ENCODE data around the gene LIPM.

DNA sequence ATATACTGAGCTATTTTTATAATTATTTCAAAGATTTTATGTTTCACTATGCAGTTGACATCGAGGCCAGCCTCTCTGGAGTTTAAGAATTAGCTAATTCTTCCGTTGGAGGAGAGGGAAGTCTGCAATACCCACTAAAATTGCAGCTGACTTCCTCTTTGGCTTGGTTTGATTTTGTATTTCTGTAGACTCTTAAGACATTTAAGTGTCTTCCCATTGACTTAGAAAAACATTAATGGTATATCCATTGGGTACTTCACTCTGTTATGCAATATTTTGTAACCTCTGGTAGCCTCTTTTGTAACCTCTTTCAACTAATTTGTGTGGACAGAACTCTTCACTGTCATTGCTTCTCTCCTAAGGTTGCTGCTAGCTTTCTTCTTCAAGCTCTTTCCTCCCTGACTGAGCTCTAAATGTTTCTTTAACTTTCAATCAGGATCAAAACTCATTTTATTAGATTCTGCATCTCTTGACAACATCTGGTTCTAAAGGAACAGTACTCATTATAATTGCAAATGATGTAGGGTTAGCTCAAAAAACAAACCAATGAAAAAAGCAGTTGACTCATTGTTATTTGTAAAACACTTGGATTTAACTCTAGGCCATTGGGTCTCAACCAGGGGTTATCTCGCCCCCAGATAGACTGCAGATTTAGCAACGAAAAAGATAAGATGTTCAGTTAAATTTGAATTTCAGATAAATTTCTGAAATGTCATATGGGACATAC is 50.8 kb downstream of the LIPM start:
- TF ChIP-seq CREB1 (IDR thresholded peaks at IDR 0.05; ENCODE audit: low read depth) = no peak
- no peak for TF ChIP-seq EP300 (IDR thresholded peaks at IDR 0.05; ENCODE audit: borderline replicate concordance)
- TF ChIP-seq EGR1 (IDR thresholded peaks at IDR 0.05) = no peak
- TF ChIP-seq, protein P1, sequence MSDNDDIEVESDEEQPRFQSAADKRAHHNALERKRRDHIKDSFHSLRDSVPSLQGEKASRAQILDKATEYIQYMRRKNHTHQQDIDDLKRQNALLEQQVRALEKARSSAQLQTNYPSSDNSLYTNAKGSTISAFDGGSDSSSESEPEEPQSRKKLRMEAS (IDR thresholded peaks at IDR 0.05) = no peak
- no peak for TF ChIP-seq TCF12 (IDR thresholded peaks at IDR 0.05; ENCODE audit: low read depth)
- no peak for TF ChIP-seq TEAD4 (IDR thresholded peaks at IDR 0.05)
- peak; percentile 45; the same call in 1 of the 2 replicates for TF ChIP-seq CEBPB (IDR thresholded peaks at IDR 0.05)
- no peak for TF ChIP-seq FOXM1 (IDR thresholded peaks at IDR 0.05; ENCODE audit: borderline replicate concordance, low read depth)
- TF ChIP-seq, protein P2, sequence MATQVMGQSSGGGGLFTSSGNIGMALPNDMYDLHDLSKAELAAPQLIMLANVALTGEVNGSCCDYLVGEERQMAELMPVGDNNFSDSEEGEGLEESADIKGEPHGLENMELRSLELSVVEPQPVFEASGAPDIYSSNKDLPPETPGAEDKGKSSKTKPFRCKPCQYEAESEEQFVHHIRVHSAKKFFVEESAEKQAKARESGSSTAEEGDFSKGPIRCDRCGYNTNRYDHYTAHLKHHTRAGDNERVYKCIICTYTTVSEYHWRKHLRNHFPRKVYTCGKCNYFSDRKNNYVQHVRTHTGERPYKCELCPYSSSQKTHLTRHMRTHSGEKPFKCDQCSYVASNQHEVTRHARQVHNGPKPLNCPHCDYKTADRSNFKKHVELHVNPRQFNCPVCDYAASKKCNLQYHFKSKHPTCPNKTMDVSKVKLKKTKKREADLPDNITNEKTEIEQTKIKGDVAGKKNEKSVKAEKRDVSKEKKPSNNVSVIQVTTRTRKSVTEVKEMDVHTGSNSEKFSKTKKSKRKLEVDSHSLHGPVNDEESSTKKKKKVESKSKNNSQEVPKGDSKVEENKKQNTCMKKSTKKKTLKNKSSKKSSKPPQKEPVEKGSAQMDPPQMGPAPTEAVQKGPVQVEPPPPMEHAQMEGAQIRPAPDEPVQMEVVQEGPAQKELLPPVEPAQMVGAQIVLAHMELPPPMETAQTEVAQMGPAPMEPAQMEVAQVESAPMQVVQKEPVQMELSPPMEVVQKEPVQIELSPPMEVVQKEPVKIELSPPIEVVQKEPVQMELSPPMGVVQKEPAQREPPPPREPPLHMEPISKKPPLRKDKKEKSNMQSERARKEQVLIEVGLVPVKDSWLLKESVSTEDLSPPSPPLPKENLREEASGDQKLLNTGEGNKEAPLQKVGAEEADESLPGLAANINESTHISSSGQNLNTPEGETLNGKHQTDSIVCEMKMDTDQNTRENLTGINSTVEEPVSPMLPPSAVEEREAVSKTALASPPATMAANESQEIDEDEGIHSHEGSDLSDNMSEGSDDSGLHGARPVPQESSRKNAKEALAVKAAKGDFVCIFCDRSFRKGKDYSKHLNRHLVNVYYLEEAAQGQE (IDR thresholded peaks at IDR 0.05; ENCODE audit: low read depth) = no peak
- no peak for TF ChIP-seq ZBTB7A (IDR thresholded peaks at IDR 0.05; ENCODE audit: low read depth)
- no peak for TF ChIP-seq TAF1 (IDR thresholded peaks at IDR 0.05; ENCODE audit: low read depth)
- no peak for TF ChIP-seq RAD21 (IDR thresholded peaks at IDR 0.05; ENCODE audit: low read depth)

Data from Ishikawa (cell line).